ENCODE data around the gene HNRNPUL2.

The HNRNPUL2 gene

DNA sequence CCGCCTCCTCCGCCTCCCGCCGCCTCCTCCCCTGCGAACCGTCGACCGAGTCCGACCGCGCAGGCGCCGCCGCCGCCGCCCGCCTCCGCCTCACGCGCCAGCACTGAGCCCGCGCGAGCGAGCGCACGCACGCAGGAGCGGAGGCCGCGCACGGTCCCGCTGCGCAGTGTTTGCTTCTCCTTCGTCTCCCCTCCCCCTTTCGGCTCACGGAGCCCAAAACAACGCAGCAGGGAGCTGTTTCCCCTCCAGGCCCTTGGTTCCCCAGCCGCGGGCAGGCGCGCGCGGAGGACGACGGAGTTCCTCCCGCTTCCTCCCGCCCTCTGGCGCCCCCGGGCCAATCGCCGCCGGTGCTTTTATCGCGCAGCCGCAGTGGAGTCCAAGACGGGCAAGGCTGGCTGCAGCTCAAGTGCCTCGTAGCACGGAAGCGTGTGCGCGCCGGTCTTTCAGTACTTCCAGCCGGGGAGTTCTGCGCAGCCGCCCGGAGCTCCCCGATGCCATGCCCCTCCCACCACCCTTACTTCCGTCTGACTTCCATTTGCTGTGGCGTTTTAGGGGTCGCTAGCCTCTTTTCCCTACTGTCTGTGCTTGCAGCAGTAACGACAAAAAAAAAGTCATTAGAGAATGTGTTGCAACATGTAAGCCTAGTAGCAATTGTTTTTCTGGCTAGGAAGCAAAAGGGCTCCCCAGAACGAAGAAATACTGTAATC, at the start of gene HNRNPUL2:
HNRNPUL2 (minus strand) TSS at position 293 of the 707 bp plus-strand sequence. CDS start 301 bp downstream, outside the sequence.
- no peaks in the 10 kb centered on the region for H3K9me3 ChIP-seq (ENCODE audit: low read length)
- H3K79me2 ChIP-seq (ENCODE audit: insufficient read depth, low read length) = peaks cover 51% of the 10 kb centered on the region
- no peaks in the 10 kb centered on the region for H3K27me3 ChIP-seq (ENCODE audit: insufficient read depth, low read length)
- H2AFZ ChIP-seq (ENCODE audit: low read length) = no peak within 1 kb of the TSS
- H3K4me2 ChIP-seq (ENCODE audit: low read length) = peak within 1 kb of the TSS; percentile 75
- H4K20me1 ChIP-seq (ENCODE audit: insufficient read depth, low read length) = no peaks in the 10 kb centered on the region; the same call in 1 of the 2 replicates
- peaks cover 50% of the 10 kb centered on the region for H3K36me3 ChIP-seq (ENCODE audit: insufficient read depth, low read length)
- H3K4me1 ChIP-seq (ENCODE audit: insufficient read depth, low read length, severe bottlenecking) = peaks cover 26% of the 10 kb centered on the region
- peak within 1 kb of the TSS; percentile 95 for H3K27ac ChIP-seq (ENCODE audit: low read depth, low read length, poor library complexity, severe bottlenecking)
- no peaks in the 10 kb centered on the region for H3K9me2 ChIP-seq (ENCODE audit: low read depth, low read length)
- TF ChIP-seq, protein P1, sequence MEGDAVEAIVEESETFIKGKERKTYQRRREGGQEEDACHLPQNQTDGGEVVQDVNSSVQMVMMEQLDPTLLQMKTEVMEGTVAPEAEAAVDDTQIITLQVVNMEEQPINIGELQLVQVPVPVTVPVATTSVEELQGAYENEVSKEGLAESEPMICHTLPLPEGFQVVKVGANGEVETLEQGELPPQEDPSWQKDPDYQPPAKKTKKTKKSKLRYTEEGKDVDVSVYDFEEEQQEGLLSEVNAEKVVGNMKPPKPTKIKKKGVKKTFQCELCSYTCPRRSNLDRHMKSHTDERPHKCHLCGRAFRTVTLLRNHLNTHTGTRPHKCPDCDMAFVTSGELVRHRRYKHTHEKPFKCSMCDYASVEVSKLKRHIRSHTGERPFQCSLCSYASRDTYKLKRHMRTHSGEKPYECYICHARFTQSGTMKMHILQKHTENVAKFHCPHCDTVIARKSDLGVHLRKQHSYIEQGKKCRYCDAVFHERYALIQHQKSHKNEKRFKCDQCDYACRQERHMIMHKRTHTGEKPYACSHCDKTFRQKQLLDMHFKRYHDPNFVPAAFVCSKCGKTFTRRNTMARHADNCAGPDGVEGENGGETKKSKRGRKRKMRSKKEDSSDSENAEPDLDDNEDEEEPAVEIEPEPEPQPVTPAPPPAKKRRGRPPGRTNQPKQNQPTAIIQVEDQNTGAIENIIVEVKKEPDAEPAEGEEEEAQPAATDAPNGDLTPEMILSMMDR (IDR thresholded peaks at IDR 0.05; ENCODE audit: low read length) = no peak
- peak within 1 kb of the TSS; percentile 82 for H3K9ac ChIP-seq (ENCODE audit: low read length)
- no peaks in the 10 kb centered on the region for H3F3A ChIP-seq (ENCODE audit: insufficient read depth, low read length)
- H3K4me3 ChIP-seq (ENCODE audit: low read depth, low read length, poor library complexity, severe bottlenecking) = peak within 1 kb of the TSS; percentile 99

DNA sequence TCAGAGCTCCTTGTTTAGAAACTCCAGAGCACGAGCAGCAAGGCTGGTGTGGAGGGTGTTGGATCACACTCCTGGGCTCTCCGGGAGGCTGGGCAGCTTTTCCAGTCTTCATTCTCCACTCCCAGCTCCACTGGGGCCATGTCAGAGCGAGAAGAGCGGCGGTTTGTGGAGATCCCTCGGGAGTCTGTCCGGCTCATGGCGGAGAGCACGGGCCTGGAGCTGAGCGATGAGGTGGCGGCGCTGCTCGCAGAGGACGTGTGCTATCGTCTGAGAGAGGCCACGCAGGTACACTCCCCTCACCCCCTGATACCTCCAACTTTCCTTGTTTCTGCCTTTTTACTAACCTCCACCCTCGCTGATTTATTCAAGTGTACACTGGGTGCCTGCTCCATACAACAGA, 48.4 kb upstream of the HNRNPUL2 start:
- H3K9ac ChIP-seq (ENCODE audit: low read length) = no peak overlapping the region
- H3K4me1 ChIP-seq (ENCODE audit: insufficient read depth, low read length, severe bottlenecking) = peaks cover 16% of the 10 kb centered on the region
- H3K9me3 ChIP-seq (ENCODE audit: low read length) = no peaks in the 10 kb centered on the region
- peaks cover 14% of the 10 kb centered on the region; the same call in 1 of the 2 replicates for H3K36me3 ChIP-seq (ENCODE audit: insufficient read depth, low read length)
- no peaks in the 10 kb centered on the region for H4K20me1 ChIP-seq (ENCODE audit: insufficient read depth, low read length)
- no peak overlapping the region for H2AFZ ChIP-seq (ENCODE audit: low read length)
- H3K9me2 ChIP-seq (ENCODE audit: low read depth, low read length) = no peaks in the 10 kb centered on the region
- H3K4me3 ChIP-seq (ENCODE audit: low read depth, low read length, poor library complexity, severe bottlenecking) = no peak overlapping the region
- no peaks in the 10 kb centered on the region for H3K27me3 ChIP-seq (ENCODE audit: insufficient read depth, low read length)
- TF ChIP-seq EZH2 (IDR thresholded peaks at IDR 0.05; ENCODE audit: borderline replicate concordance, low read length) = no peak
- TF ChIP-seq, protein P1 (IDR thresholded peaks at IDR 0.05; ENCODE audit: low read length) = no peak
- no peak overlapping the region for H3K4me2 ChIP-seq (ENCODE audit: low read length)
- H3K27ac ChIP-seq (ENCODE audit: low read depth, low read length, poor library complexity, severe bottlenecking) = no peak overlapping the region
- no peaks in the 10 kb centered on the region for H3K79me2 ChIP-seq (ENCODE audit: insufficient read depth, low read length)
- no peaks in the 10 kb centered on the region for H3F3A ChIP-seq (ENCODE audit: insufficient read depth, low read length)

DNA sequence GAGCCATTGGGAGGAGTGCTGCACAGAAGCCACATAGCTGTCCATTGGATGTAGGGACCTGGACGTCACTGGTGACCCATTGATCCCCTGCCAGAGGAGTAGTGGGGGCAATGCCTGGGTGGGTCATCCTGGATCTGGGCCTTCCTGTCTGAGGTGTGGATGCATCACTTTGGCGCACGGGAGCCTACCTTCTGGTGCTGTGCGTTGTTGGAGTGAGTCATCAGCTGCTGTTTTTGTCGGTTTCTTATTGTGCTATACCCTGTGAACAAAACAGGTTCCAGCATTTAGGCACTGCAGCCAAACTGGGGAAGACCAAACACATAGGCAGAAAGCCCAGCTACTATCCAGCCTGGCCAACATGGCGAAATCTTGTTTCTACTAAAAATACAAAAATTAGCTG, 47.1 kb upstream of the HNRNPUL2 start:
- TF ChIP-seq, protein P1 (IDR thresholded peaks at IDR 0.05; ENCODE audit: low read length) = no peak
- TF ChIP-seq EZH2 (IDR thresholded peaks at IDR 0.05; ENCODE audit: borderline replicate concordance, low read length) = no peak
- H3K27me3 ChIP-seq (ENCODE audit: insufficient read depth, low read length) = no peaks in the 10 kb centered on the region
- no peak overlapping the region for H3K4me2 ChIP-seq (ENCODE audit: low read length)
- H3F3A ChIP-seq (ENCODE audit: insufficient read depth, low read length) = no peaks in the 10 kb centered on the region
- no peak overlapping the region for H3K4me3 ChIP-seq (ENCODE audit: low read depth, low read length, poor library complexity, severe bottlenecking)
- H3K4me1 ChIP-seq (ENCODE audit: insufficient read depth, low read length, severe bottlenecking) = peaks cover 25% of the 10 kb centered on the region
- peaks cover 14% of the 10 kb centered on the region; the same call in 1 of the 2 replicates for H3K36me3 ChIP-seq (ENCODE audit: insufficient read depth, low read length)
- H2AFZ ChIP-seq (ENCODE audit: low read length) = no peak overlapping the region
- H3K9ac ChIP-seq (ENCODE audit: low read length) = no peak overlapping the region
- H4K20me1 ChIP-seq (ENCODE audit: insufficient read depth, low read length) = no peaks in the 10 kb centered on the region
- H3K27ac ChIP-seq (ENCODE audit: low read depth, low read length, poor library complexity, severe bottlenecking) = no peak overlapping the region
- H3K79me2 ChIP-seq (ENCODE audit: insufficient read depth, low read length) = no peaks in the 10 kb centered on the region
- H3K9me3 ChIP-seq (ENCODE audit: low read length) = no peaks in the 10 kb centered on the region
- no peaks in the 10 kb centered on the region for H3K9me2 ChIP-seq (ENCODE audit: low read depth, low read length)

Data from OCI-LY1 (cell line).